DMS 273 (cell line): ENCODE data around the gene NRXN3.

Source experiments
- DNase-seq: peaks from one replicate; lab custom pipeline; 2025; ENCODE audit not compliant: unreplicated experiment; lab: John Stamatoyannopoulos, UW

NRXN3 gene

DNA sequence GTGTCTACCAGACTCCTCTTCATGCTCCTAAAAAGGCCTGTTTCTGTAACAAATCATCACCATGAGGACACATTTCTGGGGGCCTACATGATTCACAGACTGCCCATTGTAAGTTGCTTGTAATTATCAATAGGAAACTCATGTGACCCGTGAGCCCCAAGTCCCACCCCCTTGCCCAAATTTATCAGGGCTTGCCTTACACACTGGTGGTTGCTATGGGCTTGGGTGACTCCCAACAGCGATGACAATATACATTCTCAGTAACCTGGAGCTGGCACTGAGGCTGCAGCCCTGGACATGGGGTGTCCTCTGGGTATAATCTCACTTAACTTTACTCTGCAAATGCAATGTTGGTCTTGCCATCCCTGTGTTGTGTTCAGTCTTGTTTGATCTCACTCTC is 149.2 kb downstream of the NRXN3 start:
- DNase-seq: no peak

DNA sequence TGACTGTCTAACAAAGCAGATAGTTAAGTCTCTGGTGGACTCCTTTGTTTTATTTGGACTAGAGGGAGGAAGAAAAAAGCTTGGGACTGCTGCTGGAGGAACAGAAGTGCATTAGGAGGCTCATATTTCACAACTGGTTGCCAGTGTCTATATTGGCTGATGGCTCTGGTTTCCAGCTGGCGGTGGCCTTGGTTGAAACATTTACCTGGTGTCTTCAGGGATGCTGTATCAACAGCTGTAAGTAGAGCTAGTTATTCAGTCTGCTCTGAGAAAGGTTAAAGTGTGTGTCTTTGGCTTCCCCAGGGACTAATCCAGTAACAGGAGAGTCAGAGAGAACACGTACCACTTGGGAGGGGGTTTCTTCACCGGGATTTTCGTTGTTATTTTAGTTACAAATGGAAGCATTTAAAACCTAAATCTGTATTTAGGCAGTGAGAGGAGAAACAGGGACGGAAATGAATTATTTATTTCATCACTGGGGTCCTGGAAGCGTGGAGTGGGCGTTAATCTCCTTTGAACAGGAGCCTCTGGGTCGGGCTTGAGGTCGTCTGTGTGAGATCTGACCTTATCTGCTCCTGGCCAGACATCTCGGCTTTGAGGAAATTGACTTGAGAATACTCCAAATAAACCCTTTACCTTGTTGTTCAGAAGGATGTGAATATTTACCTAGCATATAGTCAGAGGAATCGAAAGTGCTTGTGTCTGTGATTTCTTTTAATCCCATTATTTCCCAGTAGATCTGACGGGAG is 149.9 kb downstream of the NRXN3 start:
- DNase-seq: peak; percentile 11

DNA sequence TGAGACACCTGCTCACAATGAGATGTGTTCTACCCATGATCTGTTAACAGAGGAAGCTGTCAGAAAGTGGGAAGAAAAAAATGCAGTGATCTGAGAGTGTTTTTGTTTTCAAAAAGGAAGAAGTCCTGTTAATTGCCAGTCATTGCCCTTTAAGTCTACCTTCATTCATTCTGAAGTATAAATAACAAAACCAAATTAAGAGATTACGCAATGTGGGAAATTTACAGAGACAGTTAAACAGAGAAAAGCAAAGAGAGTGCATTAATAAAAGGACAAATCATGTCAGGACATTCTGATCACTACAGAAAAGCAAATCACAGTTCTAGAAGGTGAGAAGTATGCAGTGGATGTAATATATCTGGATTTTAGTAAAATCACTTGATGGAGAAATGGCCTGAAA is 154.2 kb downstream of the NRXN3 start:
- no peak for DNase-seq

DNA sequence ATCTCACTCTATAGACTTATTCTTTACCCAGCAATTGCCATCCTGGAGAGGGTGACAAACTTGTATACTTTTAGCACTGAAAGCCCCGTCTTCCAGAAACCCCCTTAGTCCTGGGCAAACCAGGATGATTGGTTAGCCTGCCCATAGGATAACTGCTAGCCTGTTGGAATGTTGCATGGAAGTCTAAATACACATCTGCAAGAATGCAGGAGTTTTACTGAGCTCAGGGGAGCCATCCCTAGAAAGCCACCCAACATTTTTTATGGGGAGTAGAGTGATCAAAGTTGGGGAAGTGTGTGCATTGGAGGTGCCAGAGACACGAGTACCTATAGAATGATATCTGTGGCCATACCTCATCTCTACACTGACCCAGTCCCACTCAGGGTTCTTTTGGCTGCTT is 155.7 kb downstream of the NRXN3 start:
- DNase-seq: no peak

DNA sequence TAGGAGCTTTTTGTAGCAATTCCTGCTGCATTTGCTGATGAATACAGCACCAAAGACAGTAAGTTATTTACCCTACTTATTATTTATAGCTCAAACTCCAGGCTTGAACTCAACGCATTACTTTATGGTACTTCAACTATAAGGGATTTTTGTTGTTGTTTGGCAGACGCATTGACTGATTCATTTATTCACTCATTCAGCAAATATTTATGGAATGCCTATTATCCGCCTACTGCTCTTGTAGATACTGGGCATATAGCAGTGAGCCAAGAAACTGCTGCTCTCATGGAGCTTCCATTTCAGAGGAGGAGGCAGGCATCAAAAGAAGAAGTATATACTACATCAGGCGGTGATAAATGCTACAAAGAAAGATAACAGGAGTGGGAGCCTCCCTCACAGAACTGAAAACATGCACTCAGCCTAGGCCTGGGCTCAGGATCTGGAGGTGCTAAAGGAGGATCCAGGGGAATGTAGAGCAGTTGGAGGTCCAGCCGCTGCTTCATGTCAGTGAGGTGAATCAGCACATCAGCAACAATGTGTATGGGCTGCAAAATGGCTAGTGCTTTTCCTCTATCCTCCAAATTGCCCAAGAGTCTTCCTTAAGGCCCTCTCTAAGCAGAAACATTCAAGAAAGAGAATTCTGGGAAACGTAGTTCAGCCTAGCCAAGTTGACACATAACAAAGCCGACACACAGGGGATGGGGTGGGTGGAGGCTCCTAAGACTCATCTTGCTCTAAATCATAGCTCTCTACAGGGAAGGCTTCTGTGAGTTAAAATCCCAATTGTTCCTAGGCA is 157.5 kb downstream of the NRXN3 start:
- DNase-seq: no peak

DNA sequence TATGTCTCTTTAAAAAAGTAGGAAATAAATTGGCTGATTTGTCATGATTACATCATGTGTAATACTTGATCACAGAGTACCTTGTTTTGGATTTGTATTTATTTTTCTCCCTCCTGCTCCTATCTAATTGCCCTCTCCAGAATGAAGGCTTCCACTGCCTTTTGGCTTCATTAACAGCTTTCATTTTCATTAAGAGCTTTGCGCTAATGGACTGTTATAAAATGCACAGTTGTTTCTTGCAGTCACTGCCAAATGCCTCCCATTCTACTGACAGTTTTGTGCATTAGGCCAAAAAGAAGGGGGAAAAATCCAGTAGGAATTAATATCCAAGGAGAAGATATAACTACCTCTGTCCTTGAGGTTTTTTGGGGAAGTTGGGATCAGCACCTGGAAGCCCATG is 159.2 kb downstream of the NRXN3 start:
- no peak for DNase-seq

DNA sequence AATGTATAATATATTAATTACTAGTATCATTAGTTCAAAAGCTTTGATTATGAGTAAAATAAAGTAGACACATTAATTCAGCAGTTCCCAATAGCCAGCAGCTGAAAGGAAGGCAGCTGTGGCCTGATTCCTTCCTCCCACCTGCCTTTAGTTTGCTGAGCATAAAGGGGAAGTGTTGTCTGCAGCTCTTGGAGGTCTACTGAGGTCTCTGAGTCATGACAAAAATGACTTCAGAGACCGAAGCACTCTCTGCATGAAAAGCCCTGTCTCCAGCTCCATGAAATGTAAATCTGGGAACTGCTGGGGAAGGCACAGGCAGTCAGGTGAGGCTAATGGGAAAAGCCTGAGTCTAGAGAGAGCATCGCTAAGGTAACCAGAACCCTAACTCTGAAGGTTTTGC is 165.4 kb downstream of the NRXN3 start:
- no peak for DNase-seq

DNA sequence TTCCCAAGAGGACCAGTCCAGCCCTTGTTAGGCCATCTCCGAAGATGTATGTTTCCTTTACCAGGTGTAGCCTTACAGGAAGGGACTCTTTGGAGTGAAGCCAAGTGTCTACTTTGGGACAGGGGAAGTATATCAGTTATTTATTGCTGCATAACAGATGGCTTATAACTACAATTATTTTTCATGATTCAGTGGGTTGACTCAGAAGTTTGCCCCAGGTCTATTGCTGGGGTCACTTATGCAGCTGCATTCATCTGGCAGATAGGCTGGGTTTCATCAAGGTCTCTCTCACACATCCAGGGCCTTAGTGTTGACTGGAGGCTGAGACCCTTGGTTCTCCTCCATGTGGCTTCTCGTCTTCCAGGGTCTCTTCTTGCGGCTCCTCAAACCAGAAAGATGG is 170.1 kb downstream of the NRXN3 start:
- peak; percentile 1 for DNase-seq

DNA sequence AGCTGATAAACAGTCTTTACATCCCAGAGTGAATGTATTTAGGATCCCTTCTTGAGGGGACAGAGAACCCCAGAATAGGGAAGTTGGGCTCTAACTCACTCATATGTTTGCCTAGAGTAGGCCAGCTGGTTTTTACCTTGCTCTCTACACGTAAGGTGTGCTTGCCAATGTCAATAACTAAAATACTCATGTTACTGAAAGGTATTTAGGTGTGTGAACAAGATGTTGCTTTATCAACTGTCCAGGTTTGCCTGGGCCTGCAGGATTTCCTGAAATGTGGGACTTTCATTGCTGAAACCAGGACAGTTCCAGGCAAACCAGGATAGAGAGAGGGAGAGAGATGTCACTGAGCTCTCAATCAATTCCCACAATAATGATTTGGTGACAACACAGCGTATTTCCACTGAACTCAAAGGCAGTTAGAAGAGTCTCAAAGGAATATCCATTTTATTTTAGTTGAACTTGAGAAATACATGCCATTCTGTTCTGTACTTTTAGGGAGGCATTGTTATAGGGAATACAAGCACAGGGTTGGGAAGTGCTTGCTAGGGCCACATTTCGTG is 171.7 kb downstream of the NRXN3 start:
- DNase-seq: no peak

DNA sequence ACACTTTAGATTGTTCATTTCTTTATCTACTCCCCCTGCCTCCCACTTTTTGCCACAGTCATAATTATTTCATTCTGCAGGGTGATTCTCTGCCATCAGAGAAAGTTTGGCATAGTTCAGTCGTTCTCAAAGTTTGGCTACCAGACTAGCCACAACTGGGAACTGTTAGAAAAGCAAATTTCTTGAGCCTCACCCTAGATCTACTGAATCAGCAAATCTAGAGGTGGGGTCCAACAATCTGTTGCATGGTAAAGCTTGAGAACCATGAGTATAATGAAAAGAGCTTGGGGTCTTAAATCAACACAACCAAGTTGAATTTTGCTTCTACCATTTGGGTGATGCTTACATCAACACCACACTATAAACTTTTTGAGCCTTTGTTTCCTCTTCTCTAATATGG is 172.7 kb downstream of the NRXN3 start:
- no peak for DNase-seq

DNA sequence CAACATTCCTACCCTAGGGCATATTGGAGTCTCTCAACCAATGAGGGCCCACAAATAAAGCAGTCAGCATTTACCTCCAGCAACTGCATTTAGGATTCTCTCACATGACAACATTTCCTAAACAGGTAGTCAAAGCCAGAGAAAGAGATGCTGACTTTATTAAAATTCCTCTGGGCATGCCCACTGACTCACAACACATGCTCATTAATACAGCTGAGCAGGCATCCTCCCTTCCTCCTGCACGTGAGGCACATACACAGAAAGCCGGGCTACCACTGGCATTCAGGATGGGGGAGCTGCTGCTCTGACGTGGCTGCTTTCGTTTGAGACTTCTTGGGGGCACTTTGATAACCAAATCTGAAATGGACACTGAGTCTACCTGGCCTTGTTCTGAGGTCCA is 174.1 kb downstream of the NRXN3 start:
- no peak for DNase-seq

DNA sequence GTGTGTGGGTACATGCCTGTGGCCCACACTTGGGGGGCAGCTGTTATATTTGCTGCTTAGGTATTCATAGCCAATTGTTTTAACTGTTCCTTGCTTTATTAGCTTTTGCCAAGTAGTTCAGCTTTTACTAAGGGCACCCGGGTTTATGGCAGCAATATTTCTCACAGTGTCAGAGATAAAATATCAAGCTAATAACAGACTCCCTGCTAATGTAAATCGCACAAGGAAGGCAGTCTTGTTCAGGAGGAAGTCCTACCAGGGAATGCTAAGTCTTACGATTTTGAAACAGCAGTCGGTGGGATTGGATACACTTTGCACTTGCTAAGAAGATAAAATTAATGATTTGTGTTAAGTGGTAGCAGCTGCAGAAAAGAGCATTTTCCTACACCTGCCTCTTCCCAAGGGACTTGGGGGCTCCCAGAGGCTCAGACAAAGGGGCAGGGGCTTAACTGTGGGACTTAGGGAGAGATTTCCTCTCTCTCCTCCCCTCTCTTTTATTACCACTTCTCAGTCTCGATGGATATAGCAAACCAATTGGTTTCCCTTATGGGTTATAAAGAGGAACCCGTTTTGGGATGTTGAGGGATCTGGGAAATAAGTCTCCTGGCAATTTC is 175.1 kb downstream of the NRXN3 start:
- DNase-seq: no peak

DNA sequence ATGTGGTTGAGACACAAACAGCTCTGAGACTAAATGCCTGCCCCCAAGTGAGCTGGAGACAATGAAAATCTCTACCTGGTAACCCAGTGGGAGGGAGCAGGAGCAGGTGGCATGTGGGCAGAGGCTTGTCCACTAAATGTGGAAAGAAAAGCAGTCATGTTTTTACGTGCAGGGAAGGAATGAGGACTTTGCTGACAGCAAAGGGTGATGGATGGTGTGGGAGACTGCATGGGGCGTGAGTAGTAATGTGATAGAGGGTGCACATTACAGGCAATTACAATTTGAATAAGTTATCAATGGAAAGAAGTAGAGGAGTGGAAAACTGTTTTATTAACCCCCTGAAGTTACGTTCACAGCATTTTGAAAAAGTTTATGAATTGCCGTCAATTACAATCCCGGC is 176.6 kb downstream of the NRXN3 start:
- no peak for DNase-seq

DNA sequence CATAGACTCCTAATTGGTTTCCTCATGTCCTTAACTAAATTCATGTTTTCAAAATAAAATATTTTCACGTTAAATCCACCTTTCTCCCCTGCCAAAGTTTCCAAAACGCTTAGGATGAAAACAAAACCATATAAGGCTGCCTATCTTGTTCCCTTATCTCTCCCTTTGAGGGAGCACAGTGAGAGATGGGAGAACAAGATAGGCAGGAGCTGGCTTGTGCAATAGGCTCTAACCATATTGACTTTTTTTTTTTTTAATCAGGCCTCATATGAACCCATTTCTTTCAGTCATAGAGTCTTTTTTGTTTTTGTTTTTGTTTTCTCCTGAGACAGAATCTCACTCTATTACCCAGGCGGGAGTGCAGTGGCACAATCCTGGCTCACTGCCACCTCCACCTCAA is 184.9 kb downstream of the NRXN3 start:
- no peak for DNase-seq

DNA sequence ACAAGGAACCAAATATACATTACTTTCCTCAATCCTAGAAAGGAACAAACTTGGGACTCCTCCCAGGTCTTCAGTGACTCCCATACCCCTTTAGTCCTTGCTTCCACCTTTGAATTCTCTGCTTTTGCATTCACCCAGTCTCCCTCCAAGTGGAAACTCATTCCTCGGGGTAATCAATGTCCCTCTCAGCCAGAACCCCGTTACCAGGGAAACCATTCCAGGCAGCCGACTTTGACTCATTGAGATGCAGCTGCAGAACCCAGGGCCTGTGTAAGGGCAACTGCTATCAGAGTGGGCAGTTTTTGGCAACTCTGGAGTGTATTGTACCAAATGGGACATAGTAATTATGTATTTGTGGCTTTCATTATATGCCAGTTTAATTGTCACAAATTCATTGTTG is 186.2 kb downstream of the NRXN3 start:
- DNase-seq: no peak

DNA sequence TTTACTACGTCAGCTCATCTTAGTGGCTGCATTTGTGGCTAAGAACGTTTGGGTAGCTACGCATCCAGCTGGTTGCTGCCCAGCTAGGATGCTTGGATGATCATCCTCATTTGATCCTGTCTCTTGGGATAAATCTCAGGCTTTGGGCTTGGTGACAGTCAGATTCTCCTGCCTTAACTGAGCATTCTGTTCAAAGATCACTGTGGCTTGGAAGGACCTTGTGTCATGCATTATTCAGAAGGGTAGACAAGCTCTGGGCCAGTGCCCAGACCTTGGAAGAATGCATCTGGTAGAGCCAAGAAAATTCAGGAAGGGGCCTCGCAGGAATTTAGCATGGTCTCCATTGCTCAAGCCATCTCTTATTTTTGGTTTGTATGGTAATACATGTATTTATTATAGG is 188.4 kb downstream of the NRXN3 start:
- no peak for DNase-seq

DNA sequence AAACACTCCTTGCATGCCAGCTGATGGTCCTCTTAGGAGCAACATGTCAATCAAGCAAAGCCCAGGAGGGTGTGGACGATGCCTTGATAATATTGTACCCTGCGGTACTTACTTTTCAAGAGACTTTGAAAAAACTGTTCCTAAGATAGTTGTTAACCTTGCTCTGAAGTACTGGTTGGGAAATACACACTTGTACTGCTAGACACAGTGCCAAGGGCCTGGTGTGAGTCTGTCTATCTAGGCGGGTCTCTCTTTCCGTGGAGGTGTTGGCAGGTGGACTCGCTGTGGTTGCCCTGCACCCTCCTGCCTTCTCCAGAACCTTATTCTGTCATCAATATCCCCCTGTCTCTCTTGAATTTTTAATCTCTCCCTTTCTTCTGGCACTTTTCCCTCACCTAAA is 189.4 kb downstream of the NRXN3 start:
- DNase-seq: no peak

DNA sequence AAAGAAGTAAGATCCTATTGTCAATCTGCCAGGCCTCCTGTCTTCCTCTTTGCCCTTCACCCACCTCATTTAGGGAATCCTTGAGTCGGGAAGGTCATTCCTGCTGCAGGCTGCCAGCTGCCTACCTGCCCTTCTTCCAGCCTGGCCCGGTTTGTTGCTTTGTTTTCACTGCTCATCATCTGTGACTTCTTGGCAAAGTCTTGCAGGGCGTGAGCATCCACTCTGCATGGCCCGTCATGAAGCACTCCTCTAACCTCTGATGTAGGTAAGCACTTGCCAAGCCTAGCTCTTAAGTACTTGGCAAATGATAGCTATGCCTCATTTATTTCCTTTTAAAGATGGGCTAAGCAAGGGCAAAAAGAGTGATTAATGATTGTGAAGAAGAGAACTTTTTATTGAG is 192.8 kb downstream of the NRXN3 start:
- DNase-seq: no peak

DNA sequence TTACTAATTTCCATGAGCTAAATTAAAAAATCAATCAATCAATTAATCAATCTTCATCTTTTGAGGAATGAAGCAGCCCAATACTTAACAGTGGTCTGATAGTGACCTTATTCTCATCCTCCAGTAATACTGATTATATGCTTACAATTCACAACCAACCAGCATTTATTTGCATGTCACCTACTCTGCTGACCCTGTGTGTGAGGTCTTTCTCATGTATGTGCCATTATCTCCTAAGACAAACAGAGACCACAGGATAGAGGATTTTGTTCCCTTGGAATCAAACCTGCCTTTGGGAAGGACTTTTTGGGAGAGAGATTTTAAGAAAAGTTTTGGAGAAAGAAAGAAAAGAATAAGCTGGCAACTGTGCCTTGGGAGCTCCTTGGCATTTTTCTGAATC is 197.2 kb downstream of the NRXN3 start:
- no peak for DNase-seq

DNA sequence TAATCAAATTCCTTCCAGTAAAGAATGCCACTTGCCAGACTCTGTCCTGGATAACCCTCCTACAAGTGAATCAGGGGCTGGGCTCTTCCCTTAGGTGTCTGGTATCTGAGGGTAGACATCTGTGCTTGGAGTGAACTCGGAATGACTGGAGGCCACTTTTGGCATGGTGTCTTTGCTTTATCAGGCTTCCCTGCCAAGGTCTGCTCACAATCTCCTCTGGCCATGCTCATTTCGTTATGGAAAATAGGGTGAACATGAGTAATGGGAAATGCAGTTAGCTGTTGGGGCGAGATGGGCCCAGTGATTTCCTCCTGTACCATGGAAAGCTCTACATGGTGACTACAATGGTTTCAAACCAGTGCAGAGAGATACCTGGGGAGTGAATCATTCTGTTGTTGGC is 212.9 kb downstream of the NRXN3 start:
- DNase-seq: no peak

DNA sequence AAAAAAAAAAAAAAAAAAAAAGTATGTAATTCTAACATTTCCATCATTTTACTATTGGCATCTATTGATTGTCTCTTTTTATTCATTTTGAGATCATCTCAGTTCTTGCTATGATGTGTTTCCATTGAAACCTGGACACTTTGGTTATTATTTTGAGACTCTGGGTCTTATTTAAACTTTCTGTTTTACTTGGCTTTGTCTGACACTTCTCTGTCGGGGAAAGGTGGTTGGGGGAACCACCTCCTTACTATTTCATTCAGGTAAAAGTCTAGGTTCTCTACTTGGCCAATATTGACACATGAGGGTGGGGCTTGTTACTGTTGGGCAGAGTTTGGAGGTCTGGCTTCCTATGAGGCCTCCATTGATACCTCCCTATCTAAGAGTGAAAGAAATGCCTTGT is 228.0 kb downstream of the NRXN3 start:
- DNase-seq: no peak

DNA sequence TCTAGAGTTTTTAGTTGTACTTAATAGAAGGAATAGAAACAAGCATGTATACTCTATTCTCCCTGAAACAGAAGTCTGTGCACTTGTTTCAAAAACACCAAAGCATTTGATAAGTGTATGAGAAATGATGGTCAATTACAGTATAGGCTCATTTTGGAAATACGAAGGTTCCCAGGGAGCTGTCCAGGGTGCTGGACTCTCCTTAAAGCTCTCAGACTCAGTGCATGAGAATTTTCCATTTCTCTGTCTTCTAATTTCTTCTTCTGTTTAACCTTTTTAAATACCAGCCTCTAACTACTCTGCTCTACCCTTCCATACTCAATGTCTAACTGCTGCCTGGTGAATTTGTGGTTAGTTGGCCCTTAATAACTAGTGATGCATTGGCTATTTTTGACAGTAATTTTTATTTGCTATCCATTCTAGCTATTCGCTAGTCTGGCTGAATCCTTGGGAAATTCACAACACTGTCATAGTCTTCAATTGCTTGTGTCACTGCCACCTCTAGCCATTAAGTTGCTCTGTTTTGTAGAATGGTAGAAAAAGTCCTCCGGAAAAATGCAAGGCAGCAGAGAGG is 229.2 kb downstream of the NRXN3 start:
- DNase-seq: peak; percentile 21
